Transverse colon (tissue), 3 donors: ENCODE data around the gene OSTC.

Experiments used
- CTCF ChIP-seq, 5 experiments: fragments of 200-600 bp in 3 of 5; fragments of 450-650 bp in 2 of 5; sonication (generic) in 3 of 5; IDR thresholded peaks; 1 replicate in 2 of 5; 2 replicates in 3 of 5; pipeline ENCODE4 v1.5.1; 2016 to 2017; ENCODE audit warnings: antibody characterized with exemption in 5 of 5, inconsistent platforms in 3 of 5, mild to moderate bottlenecking in 2 of 5, moderate library complexity in 1 of 5
- POLR2A ChIP-seq: fragments of 450-650 bp; IDR thresholded peaks from one replicate; pipeline ENCODE4 v1.6.1; 2016; ENCODE audit warnings: antibody characterized with exemption, mild to moderate bottlenecking, moderate library complexity

DNA sequence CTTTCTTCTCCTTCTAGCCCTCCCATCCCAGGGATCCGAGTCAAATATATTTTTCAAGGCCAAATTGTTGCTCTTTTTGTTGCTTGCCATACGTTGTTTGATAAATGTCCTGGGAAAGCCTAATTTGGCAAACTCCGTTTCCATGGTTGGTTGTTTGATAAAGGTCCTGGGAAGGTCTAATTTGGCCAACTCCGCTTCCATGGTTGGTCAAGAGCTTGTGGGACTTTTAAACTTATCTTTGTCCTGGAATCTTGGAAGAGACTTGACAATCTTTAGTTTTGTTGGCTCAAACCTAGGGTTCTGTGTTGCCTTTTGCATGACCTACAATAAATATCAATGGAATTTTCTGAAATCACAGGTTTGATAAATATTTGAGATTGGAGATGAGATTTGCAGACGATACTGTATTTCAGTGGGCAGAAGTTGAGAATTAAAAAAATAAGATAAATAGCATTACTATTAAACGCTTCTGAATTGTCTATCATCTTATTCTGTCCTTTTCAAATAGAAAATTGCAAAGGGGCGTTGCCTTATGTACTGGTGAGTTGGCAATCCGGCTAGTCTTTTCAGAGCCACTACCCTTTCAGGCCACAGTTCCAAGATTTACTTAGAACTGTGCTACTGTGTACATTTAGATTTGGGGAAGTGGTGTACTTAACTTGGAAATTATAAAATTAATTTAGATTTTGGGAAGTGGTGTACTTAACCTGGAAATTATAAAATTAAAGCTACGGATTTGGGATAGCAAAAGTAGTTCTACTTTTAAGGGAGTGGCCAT lies 804 bp downstream of the OSTC start:
- TF ChIP-seq POLR2A (no peak), CTCF (IDR thresholded peaks at IDR 0.05) (no peak)
